Measurements from ENCODE around the gene TKT. TPM values are rescaled to one million over a fixed set of nuclear protein-coding genes. Genes with fewer than 3 reads are reported as not detected.

Gene TKT
- polyA plus RNA-seq, 1 donor: 34.3 TPM

DNA sequence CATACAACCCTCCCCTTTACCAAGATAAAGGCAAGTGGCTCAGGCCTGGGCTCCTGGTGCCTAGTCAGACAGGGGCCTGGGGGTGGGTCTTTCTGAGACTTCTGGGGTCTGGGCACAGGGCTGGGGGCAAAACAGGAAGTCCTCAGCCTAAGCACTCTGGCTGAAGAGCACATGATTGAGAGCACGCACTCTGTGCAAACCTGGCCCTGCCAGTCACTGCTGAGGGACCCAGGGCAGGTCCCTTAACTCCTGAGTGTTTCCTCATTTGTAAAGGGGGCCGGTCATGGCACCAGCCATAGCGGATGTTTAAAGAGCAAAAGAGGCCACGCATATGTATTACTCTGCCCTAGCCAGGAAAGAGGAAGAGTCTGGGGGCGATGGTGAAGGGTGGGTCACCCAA is 16.0 kb downstream of the TKT start:
- DNase-seq: no peak

DNA sequence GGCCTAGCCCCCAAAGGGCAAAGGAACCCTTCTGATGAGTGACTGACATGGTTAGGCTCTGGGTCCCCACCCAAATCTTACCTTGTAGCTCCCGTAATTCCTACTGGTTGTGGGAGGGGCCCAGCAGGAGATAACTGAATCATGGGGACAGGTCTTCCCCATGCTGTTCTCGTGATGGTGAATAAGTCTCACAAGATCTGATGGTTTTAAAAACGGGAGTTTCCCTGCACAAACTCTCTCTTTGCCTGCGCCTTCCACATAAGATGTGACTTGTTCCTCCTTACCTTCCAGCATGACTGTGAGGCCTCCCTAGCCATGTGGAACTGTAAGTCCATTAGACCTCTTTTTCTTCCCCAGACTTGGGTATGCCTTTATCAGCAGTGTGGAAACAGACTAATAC is 16.9 kb downstream of the TKT start:
- DNase-seq: no peak

DNA sequence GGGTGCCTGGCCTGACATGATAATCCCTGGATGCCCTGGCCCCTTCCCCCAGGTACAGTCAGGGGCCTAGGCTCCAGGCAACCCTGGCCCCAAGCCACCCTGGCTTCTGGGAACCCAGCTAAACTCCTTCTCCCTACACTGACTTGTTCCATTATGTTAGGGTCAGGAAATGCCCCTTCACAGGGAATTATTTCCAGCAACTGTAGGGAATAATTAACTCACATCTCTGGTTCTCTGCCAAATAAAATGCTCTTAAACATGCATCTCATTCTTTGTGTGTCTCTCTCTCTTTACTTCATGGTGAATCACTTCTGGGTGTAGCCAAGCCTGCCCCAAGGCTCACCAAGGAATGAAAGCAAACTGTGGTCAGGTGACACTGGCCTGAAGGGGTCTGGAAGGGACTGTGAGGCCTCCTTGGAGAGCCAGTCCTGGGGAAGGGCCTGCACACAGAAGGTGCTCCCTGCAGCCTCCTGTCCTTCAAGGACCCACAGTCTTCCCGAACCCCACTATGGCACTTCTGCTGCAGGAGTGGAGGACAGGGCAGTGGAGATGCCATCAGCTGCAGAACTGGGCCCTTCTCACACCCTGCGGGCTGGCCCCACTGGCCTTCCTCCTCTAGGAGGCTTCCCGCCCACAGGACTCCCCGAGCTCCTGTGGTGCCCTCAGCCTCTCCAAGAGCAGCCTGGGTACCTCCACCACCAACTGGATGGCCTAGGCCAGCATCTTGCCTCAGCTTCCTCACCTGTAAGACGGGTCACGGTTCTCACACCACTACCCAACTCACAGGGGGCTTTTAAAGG is 17.6 kb downstream of the TKT start:
- no peak for DNase-seq

- DNase-seq: no peak
These were observed 19.5 kb downstream of the TKT start for GRCh38 chr3:53236112-53236841.

DNA sequence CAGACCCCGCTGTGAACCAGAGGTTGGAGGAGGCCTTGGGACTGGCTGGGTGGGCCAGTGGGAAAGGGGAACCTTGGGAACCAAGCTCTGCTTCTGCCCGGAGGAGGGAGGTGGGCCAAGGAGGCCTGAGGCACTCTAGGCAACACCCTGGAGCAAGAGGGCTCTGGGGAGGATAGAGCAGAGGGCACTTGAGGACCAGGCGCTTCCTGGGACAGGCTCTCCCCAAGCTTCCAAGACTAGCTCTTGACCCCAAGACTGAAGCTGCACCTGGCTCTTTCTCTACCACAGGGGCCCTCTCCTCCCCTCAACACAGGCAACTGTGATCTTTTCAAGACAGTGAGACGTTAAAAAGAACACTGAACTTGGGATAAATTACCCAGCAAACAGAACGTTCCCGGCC is 20.3 kb downstream of the TKT start:
- no peak for DNase-seq

GRCh38 chr3:53234841-53235232 is 21.0 kb downstream of the TKT start:
- no peak for DNase-seq

DNA sequence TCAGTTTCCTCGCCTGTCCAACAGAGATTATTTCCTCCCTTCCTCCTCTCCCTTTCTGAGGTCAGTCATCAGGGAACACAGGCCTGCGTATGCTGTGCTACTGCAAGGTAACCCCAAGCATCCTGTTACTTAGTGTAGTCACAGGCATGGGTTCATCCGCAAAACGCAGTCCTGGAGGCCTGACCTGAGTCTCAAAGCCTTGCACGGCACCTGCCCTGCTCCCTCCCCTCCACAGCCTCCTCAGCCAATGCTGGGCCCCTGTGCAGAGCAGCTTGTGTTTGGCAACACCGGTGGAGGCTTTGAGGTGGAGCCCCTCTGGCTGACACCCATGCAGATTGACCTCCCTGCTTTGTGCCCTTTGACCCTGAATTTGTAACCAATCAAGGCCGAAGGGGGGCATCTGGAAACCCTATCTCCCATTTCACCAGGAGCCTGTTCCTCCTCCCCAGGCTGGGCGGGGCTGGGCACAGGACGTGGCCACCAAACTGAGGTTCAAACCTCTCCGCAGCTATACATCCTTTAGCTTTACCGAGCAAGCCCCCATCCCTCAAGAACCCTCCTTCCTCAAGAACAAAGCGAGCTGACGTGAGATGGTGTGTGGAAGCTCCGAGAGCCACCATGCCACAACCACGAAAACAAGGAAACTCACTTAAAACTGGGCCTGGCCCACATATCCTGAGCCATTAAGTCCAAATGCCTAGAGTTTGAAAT is 21.5 kb downstream of the TKT start:
- DNase-seq: no peak

- no peak for DNase-seq
These were observed 23.0 kb downstream of the TKT start for GRCh38 chr3:53232641-53233377.

- no peak for DNase-seq
These were observed 24.0 kb downstream of the TKT start for GRCh38 chr3:53231532-53232511.

- no peak for DNase-seq
These were observed 25.0 kb downstream of the TKT start for GRCh38 chr3:53230789-53231188.

GRCh38 chr3:53230041-53230621 is 25.7 kb downstream of the TKT start:
- no peak for DNase-seq

GRCh38 chr3:53229606-53230005 is 26.2 kb downstream of the TKT start:
- no peak for DNase-seq

GRCh38 chr3:53229171-53229570 is 26.7 kb downstream of the TKT start:
- DNase-seq: no peak

DNA sequence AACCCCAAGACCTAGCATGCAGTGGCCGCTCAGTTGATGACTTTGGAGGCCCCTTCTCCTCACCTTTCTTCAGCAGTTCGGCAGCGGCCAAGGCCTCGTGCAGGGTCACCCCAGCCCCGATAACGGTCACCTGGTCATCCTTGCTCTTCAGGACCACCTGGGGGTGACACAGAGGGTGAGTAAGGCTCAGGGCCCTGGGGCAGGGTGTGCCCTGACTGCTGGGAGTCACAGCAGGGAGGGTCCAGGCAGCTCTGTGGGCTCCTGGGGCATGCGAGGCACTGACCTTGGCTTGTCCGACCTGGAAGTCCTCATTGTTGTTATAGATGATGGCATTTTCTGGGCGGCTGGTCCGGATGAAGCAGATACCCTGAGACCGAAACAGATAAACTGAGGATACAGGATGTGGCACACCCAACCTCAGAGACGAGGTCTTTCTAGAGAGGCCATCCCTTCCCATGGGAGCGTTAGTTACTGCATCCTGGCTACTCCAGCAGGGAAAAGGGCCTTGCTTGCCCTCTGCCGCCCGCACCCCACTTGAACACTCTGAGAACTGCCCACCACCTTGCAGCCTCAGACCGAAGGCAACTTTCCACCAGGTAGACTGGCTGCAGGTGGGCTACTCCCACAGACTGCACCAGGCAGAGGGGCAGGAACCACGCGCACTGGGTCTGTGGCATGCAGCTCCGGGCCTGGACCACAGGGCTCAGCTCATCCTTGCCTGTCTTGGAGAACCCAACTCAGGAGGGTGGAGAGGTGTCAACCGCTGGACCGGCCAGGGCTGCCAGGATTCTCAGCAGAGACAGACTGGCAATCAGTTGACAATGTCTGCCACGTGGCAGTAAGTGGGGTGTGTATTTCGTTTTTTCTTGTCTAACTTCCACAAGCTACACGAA is 27.6 kb downstream of the TKT start:
- DNase-seq: no peak

DNA sequence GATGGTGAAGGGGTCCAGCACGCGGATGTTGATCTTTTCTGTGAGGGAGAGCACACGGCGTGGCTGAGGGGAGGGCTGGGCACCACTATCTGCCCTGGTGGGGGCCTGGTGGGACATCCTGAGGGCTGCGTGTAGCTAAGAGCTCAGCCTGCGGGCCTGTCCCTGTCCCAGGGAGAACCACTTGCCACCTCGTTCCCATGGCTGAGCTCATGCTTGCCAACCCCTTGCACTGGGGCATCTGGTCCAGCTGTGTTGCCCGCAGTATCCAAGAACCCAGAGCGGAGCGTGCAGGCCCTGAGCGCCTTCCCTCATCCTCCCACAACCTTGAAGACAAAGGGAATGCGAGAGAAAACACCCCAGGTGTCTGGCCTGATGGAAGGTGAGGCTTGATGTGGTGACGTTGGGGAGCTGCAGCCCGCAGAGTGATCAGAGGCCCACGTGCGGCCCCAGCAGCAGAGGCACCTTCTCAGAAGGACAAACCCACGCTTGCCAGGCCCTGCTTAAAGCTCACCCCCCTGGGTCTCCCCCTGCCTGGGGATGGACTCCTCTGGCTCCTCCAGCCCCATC is 28.9 kb downstream of the TKT start:
- no peak for DNase-seq

DNA sequence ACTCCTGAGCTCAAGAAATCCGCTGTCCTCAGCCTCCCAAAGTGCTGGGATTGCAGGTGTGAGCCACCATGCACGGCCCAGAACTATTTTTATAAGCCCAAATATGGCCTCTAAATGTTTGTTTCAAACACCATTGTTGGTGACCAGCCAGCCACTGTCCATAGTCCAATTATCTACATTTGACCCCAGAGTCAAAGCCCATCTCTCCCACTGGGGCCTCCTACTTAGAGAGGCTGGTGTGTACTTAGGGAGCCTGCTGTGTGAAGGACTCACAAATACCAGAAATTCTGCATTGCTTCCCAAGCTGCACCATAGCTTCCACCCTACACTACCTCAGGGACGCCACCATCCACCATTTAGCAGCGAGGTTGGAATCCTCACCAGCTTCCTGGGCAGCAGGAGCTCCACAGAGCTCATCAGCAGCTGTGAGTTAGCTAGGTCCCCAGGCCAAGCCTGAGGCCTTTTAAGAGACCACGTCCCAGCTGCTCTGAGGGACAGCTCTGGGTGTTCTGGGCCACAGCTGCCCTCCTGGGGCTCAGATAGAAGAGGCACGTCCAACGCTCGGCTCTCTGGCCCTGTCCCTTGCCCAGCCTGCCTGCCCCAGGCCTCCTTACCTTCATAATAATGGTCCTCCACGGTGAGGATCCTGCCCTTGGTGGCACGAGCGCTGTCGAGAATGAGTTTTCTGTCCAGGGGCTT is 29.5 kb downstream of the TKT start:
- DNase-seq: no peak

DNA sequence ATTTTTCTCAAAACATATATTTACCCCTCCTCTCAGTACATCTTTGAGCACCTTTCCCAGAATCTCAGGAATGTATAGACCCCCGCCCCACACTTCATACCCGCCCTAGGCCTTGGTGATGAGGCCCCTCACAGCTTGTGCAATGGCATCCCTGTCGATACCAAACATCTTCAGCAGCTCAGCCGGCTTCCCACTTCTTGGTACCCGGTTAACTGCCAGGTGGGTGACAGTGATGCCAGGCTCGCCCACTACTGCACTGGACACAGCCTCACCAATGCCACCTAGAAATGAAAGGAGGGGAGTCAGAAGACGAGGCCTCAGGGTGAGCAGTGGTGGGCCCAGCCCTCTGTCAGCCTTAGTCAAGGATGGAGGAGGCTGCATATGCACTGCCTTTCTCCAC is 30.2 kb downstream of the TKT start:
- DNase-seq: no peak

DNA sequence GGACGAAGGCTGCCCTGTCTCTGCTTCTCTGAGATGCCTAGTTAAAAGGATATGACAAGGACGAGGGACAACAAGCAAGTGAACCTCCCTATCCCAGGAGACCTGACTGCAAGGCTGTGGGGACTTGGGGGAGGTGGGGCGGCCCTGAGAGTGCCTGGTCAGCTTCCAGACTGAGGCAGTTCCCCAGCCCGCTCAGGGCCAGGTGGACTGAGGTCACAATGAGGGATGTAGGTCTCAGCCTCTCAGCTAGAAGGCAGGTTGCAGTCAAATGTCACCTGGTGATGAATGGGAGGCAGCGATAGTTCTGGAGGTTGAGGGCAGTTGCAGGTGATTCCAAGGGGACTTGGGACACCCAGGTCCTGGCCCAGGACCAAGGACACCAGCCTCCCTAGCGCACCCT is 30.6 kb downstream of the TKT start:
- DNase-seq: no peak

DNA sequence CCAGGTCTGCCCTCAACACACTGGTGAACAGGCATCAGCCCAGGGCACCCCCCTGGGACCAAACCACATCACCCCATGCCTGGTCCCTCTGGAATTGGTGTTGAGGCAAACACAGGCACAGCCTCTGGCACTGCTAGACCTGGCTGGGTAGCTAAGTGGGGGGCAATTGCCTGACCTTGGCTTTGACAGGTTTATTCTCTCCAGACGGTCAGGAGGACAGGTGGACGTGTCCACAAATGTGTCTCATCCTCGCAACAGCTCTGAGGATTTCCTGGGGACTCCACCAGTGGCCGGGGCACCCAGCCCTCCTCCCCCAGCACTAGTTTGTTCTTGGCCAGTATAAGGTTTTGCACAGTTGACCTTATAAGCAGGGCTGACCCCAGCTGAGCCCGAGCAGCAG is 31.3 kb downstream of the TKT start:
- DNase-seq: no peak

Data from hindlimb muscle (tissue), 1 donor.